OCI-M1 (cell line): ENCODE measurements around the gene EIF2AK2.
"Not testable (repeated sequence)": the region's sequence is repeated elsewhere in the genome, so short reads cannot be mapped to it uniquely, and the experiment has no call there.

ENCODE experiments used
- DNase-seq: peaks from one replicate; lab custom pipeline; 2025; lab: John Stamatoyannopoulos, UW

Gene EIF2AK2

GRCh38 chr2:37156857-37157714 lies at the start of gene EIF2AK2:
EIF2AK2 (minus strand) TSS chr2:37156980; CDS start chr2:37147806, 9,174 bp downstream.
- DNase-seq = peak; percentile 86

GRCh38 chr2:37205689-37206341 lies 49.0 kb upstream of the EIF2AK2 start:
- DNase-seq = no peak

GRCh38 chr2:37205071-37205661 lies 48.4 kb upstream of the EIF2AK2 start:
- DNase-seq = not testable (repeated sequence)

- no peak for DNase-seq
These were observed 46.9 kb upstream of the EIF2AK2 start for GRCh38 chr2:37203708-37204107.

GRCh38 chr2:37201766-37202165 lies 45.0 kb upstream of the EIF2AK2 start:
- DNase-seq = peak; percentile 24

- peak; percentile 18 for DNase-seq
These were observed 44.4 kb upstream of the EIF2AK2 start for GRCh38 chr2:37201208-37201607.

GRCh38 chr2:37198681-37199065 lies 41.9 kb upstream of the EIF2AK2 start:
- DNase-seq = no peak

- DNase-seq = peak; percentile 92
These were observed 39.8 kb upstream of the EIF2AK2 start, which contains the start of gene CEBPZOS for GRCh38 chr2:37196320-37197195. CEBPZOS (plus strand) TSS chr2:37196496; CDS start chr2:37199705, 3,209 bp downstream.

- not testable (repeated sequence) for DNase-seq
These were observed 39.1 kb upstream of the EIF2AK2 start for GRCh38 chr2:37195862-37196319.

GRCh38 chr2:37192551-37192950 lies 35.8 kb upstream of the EIF2AK2 start:
- DNase-seq = no peak

GRCh38 chr2:37191747-37192146 lies 35.0 kb upstream of the EIF2AK2 start:
- DNase-seq = no peak

GRCh38 chr2:37191253-37191652 lies 34.5 kb upstream of the EIF2AK2 start:
- no peak for DNase-seq

- DNase-seq = no peak
These were observed 33.5 kb upstream of the EIF2AK2 start for GRCh38 chr2:37190290-37190689.

GRCh38 chr2:37189452-37190153 lies 32.8 kb upstream of the EIF2AK2 start:
- peak; percentile 18 for DNase-seq

- no peak for DNase-seq
These were observed 31.8 kb upstream of the EIF2AK2 start, which contains the start of gene SULT6B1 for GRCh38 chr2:37188570-37188969. SULT6B1 (minus strand) TSS chr2:37188670; CDS start chr2:37188640, 30 bp downstream.

GRCh38 chr2:37181726-37182684 lies 25.2 kb upstream of the EIF2AK2 start:
- DNase-seq = no peak

GRCh38 chr2:37180640-37181039 lies 23.9 kb upstream of the EIF2AK2 start:
- no peak for DNase-seq

- DNase-seq = no peak
These were observed 23.3 kb upstream of the EIF2AK2 start for GRCh38 chr2:37180006-37180639.

GRCh38 chr2:37173741-37174140 lies 17.0 kb upstream of the EIF2AK2 start:
- DNase-seq = no peak
